Stomach (tissue), 9 donors: ENCODE data around the gene GNAT2. TPM values are rescaled to one million over a fixed set of nuclear protein-coding genes. Genes with fewer than 3 reads are reported as not detected.

Source experiments
- DNase-seq, 2 donors: peaks; one replicate each; pipeline versions ENCODE4 v3.0.0 to v3.0.0-alpha.2; 2013 to 2019
- H3K27ac ChIP-seq, 5 donors: fragments of 200-600 bp in 4 of 5; sonication (generic) in 4 of 5; one replicate each; pipeline ENCODE4 v1.5.1; 2013 to 2019; ENCODE audit warnings: mild to moderate bottlenecking in 1 of 5, moderate library complexity in 1 of 5
- H3K27me3 ChIP-seq, 3 donors: fragments of 200-600 bp; sonication (generic); one replicate each; pipeline ENCODE4 v1.5.1; 2017 to 2019; ENCODE audit warnings: mixed run types in 1 of 3
- H3K36me3 ChIP-seq, 4 donors: fragments of 200-600 bp; sonication (generic); 1 replicate in 3 of 4; 2 replicates in 1 of 4; pipeline ENCODE4 v1.5.1; 2016 to 2019
- H3K4me1 ChIP-seq, 4 donors: fragments of 200-600 bp; sonication (generic); one replicate each; pipeline ENCODE4 v1.5.1; 2016 to 2019
- H3K4me3 ChIP-seq, 4 donors: fragments of 200-600 bp; sonication (generic) in 3 of 4; one replicate each; pipeline ENCODE4 v1.5.1; 2016 to 2019; ENCODE audit warnings: mild to moderate bottlenecking in 1 of 4
- H3K9me3 ChIP-seq, 4 donors: fragments of 200-600 bp; sonication (generic); one replicate each; pipeline ENCODE4 v1.5.1; 2016 to 2019
- EP300 ChIP-seq: sonication (generic); formaldehyde crosslinking; IDR thresholded peaks from one replicate; pipeline ENCODE4 v1.6.1; 2017; ENCODE audit warnings: antibody characterized with exemption
- POLR2A ChIP-seq, 4 donors: fragments of 450-650 bp; IDR thresholded peaks; one replicate each; pipeline ENCODE4 v1.6.1; 2016; ENCODE audit warnings: antibody characterized with exemption in 4 of 4, control low read depth in 2 of 4, mild to moderate bottlenecking in 1 of 4, moderate library complexity in 1 of 4
- POLR2AphosphoS5 ChIP-seq, 3 donors: sonication (generic); formaldehyde crosslinking; IDR thresholded peaks; one replicate each; pipeline ENCODE4 v1.6.1; 2016; ENCODE audit warnings: antibody characterized with exemption in 3 of 3
- WGBS, 5 donors: extraction: QIAGEN DNeasy Blood & Tissue Kit in 3 of 5; methylation state at CpG; one replicate each; pipeline versions ENCODE4 v1.1.5 to v1.1.7; 2013 to 2018; 5-methylcytosine and 5-hydroxymethylcytosine counted together
- intact Hi-C: fragments of 100-400 bp; cut with DNase I; formaldehyde crosslinking; loops from one replicate; pipeline ENCODE4 v1.15.1; 2023; ENCODE audit warnings: low total_unique reads
- polyA plus RNA-seq, 3 donors: library from polyadenylated mRNA; stranded (reverse); fragments of 200-250 nt; gene quantifications; one replicate each; pipeline ENCODE4 v1.2.3, GENCODE V29; 2013
- total RNA-seq, 5 donors: library from RNA; depleted of rRNA; stranded (reverse); fragments of >200 nt; gene quantifications; one replicate each; pipeline versions ENCODE4 v1.1.0 to v1.2.3, GENCODE V29; 2014 to 2016
- TF ChIP-seq, protein P1 (sequence below), 7 experiments: fragments of 450-650 bp in 4 of 7; fragments of 200-600 bp in 3 of 7; sonication (generic) in 3 of 7; IDR thresholded peaks; one replicate each; pipeline ENCODE4 v1.5.1; 2016 to 2019; ENCODE audit warnings: antibody characterized with exemption in 7 of 7, control low read depth in 2 of 7, mild to moderate bottlenecking in 1 of 7
- donor health status: healthy with polysubstance abuse.
- donor health status: Bipolar disorder and iron deficiency.
- donor health status: healthy.

The GNAT2 gene
- total and polyA plus RNA-seq, 8 donors = 0.43 TPM; not detected in 7

GRCh38 chr1:109627692-109628399 is 8.4 kb upstream of the GNAT2 start:
- Histone ChIP-seq H3K36me3 (peaks cover 55 to 75% (median 61%) of the 10 kb centered on the region in 4 donors), H3K27ac (no peak overlapping the region), H3K9me3 (no peaks in the 10 kb centered on the region), H3K4me1 (peaks cover 15 to 49% (median 33%) of the 10 kb centered on the region in 4 donors), H3K27me3 (no peaks in the 10 kb centered on the region), H3K4me3 (no peak overlapping the region)
- intact Hi-C loops = no loop called here
- TF ChIP-seq, protein P1, sequence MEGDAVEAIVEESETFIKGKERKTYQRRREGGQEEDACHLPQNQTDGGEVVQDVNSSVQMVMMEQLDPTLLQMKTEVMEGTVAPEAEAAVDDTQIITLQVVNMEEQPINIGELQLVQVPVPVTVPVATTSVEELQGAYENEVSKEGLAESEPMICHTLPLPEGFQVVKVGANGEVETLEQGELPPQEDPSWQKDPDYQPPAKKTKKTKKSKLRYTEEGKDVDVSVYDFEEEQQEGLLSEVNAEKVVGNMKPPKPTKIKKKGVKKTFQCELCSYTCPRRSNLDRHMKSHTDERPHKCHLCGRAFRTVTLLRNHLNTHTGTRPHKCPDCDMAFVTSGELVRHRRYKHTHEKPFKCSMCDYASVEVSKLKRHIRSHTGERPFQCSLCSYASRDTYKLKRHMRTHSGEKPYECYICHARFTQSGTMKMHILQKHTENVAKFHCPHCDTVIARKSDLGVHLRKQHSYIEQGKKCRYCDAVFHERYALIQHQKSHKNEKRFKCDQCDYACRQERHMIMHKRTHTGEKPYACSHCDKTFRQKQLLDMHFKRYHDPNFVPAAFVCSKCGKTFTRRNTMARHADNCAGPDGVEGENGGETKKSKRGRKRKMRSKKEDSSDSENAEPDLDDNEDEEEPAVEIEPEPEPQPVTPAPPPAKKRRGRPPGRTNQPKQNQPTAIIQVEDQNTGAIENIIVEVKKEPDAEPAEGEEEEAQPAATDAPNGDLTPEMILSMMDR (IDR thresholded peaks at IDR 0.05) = no peak
- TF ChIP-seq POLR2AphosphoS5 (IDR thresholded peaks at IDR 0.05) (no peak), EP300 (no peak), POLR2A (IDR thresholded peaks at IDR 0.05) (no peak)
- 92 to 95% (median 94%) methylated on average over 14 to 23 of the region's 23 CpGs for WGBS, 5 donors
- DNase-seq = no peak

- intact Hi-C loops = no loop called here
- Histone ChIP-seq H3K27me3 (no peaks in the 10 kb centered on the region), H3K27ac (peak overlapping the region in 1 of 5 donors; percentile 32), H3K4me3 (no peak overlapping the region), H3K9me3 (no peaks in the 10 kb centered on the region), H3K36me3 (peaks cover 55 to 70% (median 60%) of the 10 kb centered on the region in 4 donors), H3K4me1 (peaks cover 21 to 50% (median 38%) of the 10 kb centered on the region in 4 donors)
- no peak for DNase-seq
- TF ChIP-seq, protein P1 (IDR thresholded peaks at IDR 0.05) = no peak
- TF ChIP-seq POLR2A (IDR thresholded peaks at IDR 0.05) = no peak
- no peak for TF ChIP-seq POLR2AphosphoS5 (IDR thresholded peaks at IDR 0.05)
- no peak for TF ChIP-seq EP300
- WGBS, 5 donors = 94 to 98% (median 94%) methylated on average over 13 to 21 of the region's 21 CpGs
These were observed 7.4 kb upstream of the GNAT2 start for GRCh38 chr1:109626682-109627408.

- Histone ChIP-seq H3K4me3 (no peak overlapping the region), H3K9me3 (no peaks in the 10 kb centered on the region), H3K4me1 (peaks cover 27 to 53% (median 43%) of the 10 kb centered on the region in 4 donors), H3K27me3 (no peaks in the 10 kb centered on the region), H3K27ac (peak overlapping the region in 3 of 5 donors; percentile 26 to 35 (median 32)), H3K36me3 (peaks cover 49 to 60% (median 51%) of the 10 kb centered on the region in 4 donors)
- whole genome bisulfite sequencing, 5 donors = 76 to 87% (median 84%) methylated on average over 20 to 32 of the region's 32 CpGs
- peak in 1 of 2 donors; percentile 54 for DNase-seq
- intact Hi-C loops = no loop called here
- TF ChIP-seq POLR2A (IDR thresholded peaks at IDR 0.05) = no peak
- TF ChIP-seq EP300 = no peak
- TF ChIP-seq, protein P1 (IDR thresholded peaks at IDR 0.05) = no peak
- TF ChIP-seq POLR2AphosphoS5 (IDR thresholded peaks at IDR 0.05) = no peak
These were observed 6.5 kb upstream of the GNAT2 start for GRCh38 chr1:109625601-109626560.

DNA sequence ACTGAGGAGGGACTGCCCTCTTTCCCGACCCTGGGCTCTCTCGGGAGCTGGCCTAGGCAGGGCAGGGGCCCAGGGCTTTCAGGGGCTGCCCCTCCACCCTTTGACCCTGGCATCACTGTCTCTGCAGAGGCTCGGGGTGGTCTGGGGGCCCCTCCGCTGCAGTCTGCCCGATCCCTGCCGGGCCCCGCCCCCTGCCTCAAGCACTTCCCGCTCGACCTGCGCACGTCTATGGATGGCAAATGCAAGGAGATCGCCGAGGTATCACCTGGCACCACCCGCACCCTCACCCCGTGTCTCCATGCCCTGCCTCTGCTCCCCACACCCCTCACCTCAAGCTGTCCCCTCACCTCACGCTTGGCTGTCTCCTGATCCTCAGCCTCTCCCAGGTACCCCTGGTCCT is 5.8 kb upstream of the GNAT2 start:
- H3K4me1 ChIP-seq = peaks cover 27 to 54% (median 46%) of the 10 kb centered on the region in 4 donors
- TF ChIP-seq, protein P1 (IDR thresholded peaks at IDR 0.05) = no peak
- TF ChIP-seq POLR2AphosphoS5 (IDR thresholded peaks at IDR 0.05) (no peak), POLR2A (IDR thresholded peaks at IDR 0.05) (no peak), EP300 (no peak)
- peaks cover 44 to 53% (median 46%) of the 10 kb centered on the region in 4 donors for H3K36me3 ChIP-seq
- H3K27me3 ChIP-seq = no peaks in the 10 kb centered on the region
- no peak for DNase-seq
- peak overlapping the region in 3 of 5 donors; percentile 26 to 35 (median 32) for H3K27ac ChIP-seq
- H3K4me3 ChIP-seq = no peak overlapping the region
- intact Hi-C loops = no loop called here
- no peaks in the 10 kb centered on the region for H3K9me3 ChIP-seq
- WGBS, 5 donors = 74 to 90% (median 85%) methylated on average over 16 of the region's 16 CpGs
